MM.1S (cell line): ENCODE measurements around the gene NUP35.

Experiments used
- CTCF ChIP-seq: fragments of 300-600 bp; sonication (generic); IDR thresholded peaks from 2 replicates; pipeline ENCODE4 v1.5.1; 2016; ENCODE audit warnings: antibody characterized with exemption, low read length, mixed read lengths
- EZH2 ChIP-seq: fragments of 300-600 bp; sonication (generic); optimal IDR thresholded peaks from 2 replicates; pipeline ENCODE3; 2017; ENCODE audit warnings: low read depth, mild to moderate bottlenecking, antibody characterized with exemption, low read length, mixed read lengths

- no peak for TF ChIP-seq CTCF
- no peak for TF ChIP-seq EZH2
Measured at GRCh38 chr2:183207110-183207509, 82.9 kb downstream of the NUP35 start.
